Hepatocyte (in vitro differentiated cells): ENCODE data around the gene TSPAN15. TPM values are rescaled to one million over a fixed set of nuclear protein-coding genes. Genes with fewer than 3 reads are reported as not detected.

Experiments
- DNase-seq: peaks from one replicate; pipeline ENCODE4 v3.0.0-alpha.2; 2016; ENCODE audit warnings: low spot score
- H2AFZ ChIP-seq: fragments of 200-600 bp; sonication (generic); 2 replicates; pipeline ENCODE4 v1.6.0; 2016; ENCODE audit warnings: antibody characterized with exemption, mild to moderate bottlenecking
- H3K27ac ChIP-seq: fragments of 200-600 bp; sonication (generic); 2 replicates; pipeline ENCODE4 v1.5.1; 2016; ENCODE audit warnings: mild to moderate bottlenecking
- H3K27me3 ChIP-seq: fragments of 200-600 bp; sonication (generic); 2 replicates; pipeline ENCODE4 v1.6.1; 2016
- H3K36me3 ChIP-seq: fragments of 200-600 bp; sonication (generic); replicated peaks from 2 replicates; pipeline ENCODE4 v1.5.1; 2016; ENCODE audit warnings: low read depth; ENCODE audit not compliant: insufficient read depth
- H3K4me1 ChIP-seq: fragments of 200-600 bp; sonication (generic); 2 replicates; pipeline ENCODE4 v1.5.1; 2016; ENCODE audit warnings: mild to moderate bottlenecking, moderate library complexity; ENCODE audit not compliant: insufficient read depth
- H3K4me2 ChIP-seq: fragments of 200-600 bp; sonication (generic); 2 replicates; pipeline ENCODE4 v1.6.0; 2016
- H3K4me3 ChIP-seq: fragments of 200-600 bp; sonication (generic); 2 replicates; pipeline ENCODE4 v1.5.1; 2016; ENCODE audit warnings: mild to moderate bottlenecking
- H3K79me2 ChIP-seq: fragments of 200-600 bp; sonication (generic); 2 replicates; pipeline ENCODE4 v1.6.0; 2017; ENCODE audit warnings: mild to moderate bottlenecking
- H3K9me2 ChIP-seq: fragments of 200-600 bp; sonication (generic); replicated peaks from 2 replicates; pipeline ENCODE4 v1.6.0; 2017; ENCODE audit warnings: mild to moderate bottlenecking; ENCODE audit not compliant: insufficient read depth
- H3K9me3 ChIP-seq: fragments of 200-600 bp; sonication (generic); 2 replicates; pipeline ENCODE4 v1.5.1; 2016; ENCODE audit warnings: low read depth, mild to moderate bottlenecking
- H4K20me1 ChIP-seq: fragments of 200-600 bp; sonication (generic); 2 replicates; pipeline ENCODE4 v1.6.0; 2016; ENCODE audit warnings: mild to moderate bottlenecking; ENCODE audit not compliant: insufficient read depth, poor library complexity, severe bottlenecking
- CTCF ChIP-seq: fragments of 200-600 bp; sonication (generic); IDR thresholded peaks from 2 replicates; pipeline ENCODE4 v1.5.1; 2016; ENCODE audit warnings: antibody characterized with exemption, mild to moderate bottlenecking; ENCODE audit not compliant: poor library complexity
- EZH2 ChIP-seq: fragments of 200-600 bp; sonication (generic); IDR thresholded peaks from 2 replicates; pipeline ENCODE4 v1.6.1; 2016; ENCODE audit warnings: antibody characterized with exemption, mild to moderate bottlenecking, borderline replicate concordance
- EZH2phosphoT487 ChIP-seq: fragments of 200-600 bp; sonication (generic); IDR thresholded peaks from one replicate; pipeline ENCODE4 v1.6.1; 2018; ENCODE audit warnings: antibody characterized with exemption, mild to moderate bottlenecking, low read depth, moderate library complexity; ENCODE audit not compliant: unreplicated experiment, severe bottlenecking
- WGBS: methylation state at CpG from one replicate; pipeline ENCODE4 v1.1.6; 2016; ENCODE audit warnings: low lambda C conversion rate; ENCODE audit errors: missing lambda C conversion rate; 5-methylcytosine and 5-hydroxymethylcytosine counted together
- polyA plus RNA-seq: library from polyadenylated mRNA; unstranded; fragments of >200 nt; fragmentation: Nextera tagmentation; extraction: Ambion mirVana; gene quantifications from 2 replicates; pipeline ENCODE4 v1.2.1, GENCODE V29; 2016
- total RNA-seq: library from RNA; depleted of rRNA; stranded (reverse); fragments of >200 nt; gene quantifications from 2 replicates; pipeline ENCODE4 v1.2.3, GENCODE V29; 2014

The TSPAN15 gene
- total and polyA plus RNA-seq, 2 experiments from 2014 or later = 29.0 to 66.4 TPM

- H3K4me1 ChIP-seq = peaks cover 25% of the 10 kb centered on the region
- H3K79me2 ChIP-seq = peaks cover 2% of the 10 kb centered on the region
- H2AFZ ChIP-seq = no peak overlapping the region
- no peaks in the 10 kb centered on the region for H3K27me3 ChIP-seq
- H3K27ac ChIP-seq = no peak overlapping the region
- H3K36me3 ChIP-seq = no peaks in the 10 kb centered on the region
- no peaks in the 10 kb centered on the region for H4K20me1 ChIP-seq
- DNase-seq = no peak
- WGBS = 93% methylated on average over 8 of the region's 8 CpGs
- no peak overlapping the region for H3K4me3 ChIP-seq
- no peaks in the 10 kb centered on the region for H3K9me2 ChIP-seq
- H3K4me2 ChIP-seq = no peak overlapping the region
- no peaks in the 10 kb centered on the region for H3K9me3 ChIP-seq
- TF ChIP-seq EZH2phosphoT487 = no peak
- TF ChIP-seq EZH2 = no peak
- no peak for TF ChIP-seq CTCF
These were observed 26.8 kb downstream of the TSPAN15 start for GRCh38 chr10:69477968-69478597.

GRCh38 chr10:69479240-69480067 lies 28.2 kb downstream of the TSPAN15 start:
- Histone ChIP-seq H3K4me3 (no peak overlapping the region), H3K79me2 (peaks cover 2% of the 10 kb centered on the region), H3K27ac (peak overlapping the region; percentile 78), H3K9me3 (no peaks in the 10 kb centered on the region), H3K36me3 (no peaks in the 10 kb centered on the region), H2AFZ (no peak overlapping the region), H4K20me1 (no peaks in the 10 kb centered on the region), H3K27me3 (no peaks in the 10 kb centered on the region), H3K4me2 (no peak overlapping the region), H3K9me2 (no peaks in the 10 kb centered on the region), H3K4me1 (peaks cover 21% of the 10 kb centered on the region)
- TF ChIP-seq EZH2phosphoT487 = no peak
- DNase-seq = no peak
- 67% methylated on average over 7 of the region's 7 CpGs for WGBS

- H3K4me2 ChIP-seq = no peak overlapping the region
- TF ChIP-seq EZH2phosphoT487 (no peak), EZH2 (no peak), CTCF (no peak)
- H3K79me2 ChIP-seq = peaks cover 2% of the 10 kb centered on the region
These were observed 28.8 kb downstream of the TSPAN15 start for GRCh38 chr10:69480068-69480412.

GRCh38 chr10:69481305-69481704 lies 30.0 kb downstream of the TSPAN15 start:
- H3K4me2 ChIP-seq = no peak overlapping the region
- no peak for DNase-seq

More at GRCh38 chr10:69480068-69480412, 28.8 kb downstream of the TSPAN15 start:
- WGBS = 75% methylated on average over 1 of the region's 1 CpG
- H3K9me3 ChIP-seq = no peaks in the 10 kb centered on the region
- H3K4me1 ChIP-seq = peaks cover 21% of the 10 kb centered on the region
- no peaks in the 10 kb centered on the region for H3K36me3 ChIP-seq
- H3K4me3 ChIP-seq = no peak overlapping the region
- no peak for DNase-seq
- H3K9me2 ChIP-seq = no peaks in the 10 kb centered on the region
- peak overlapping the region; percentile 78 for H3K27ac ChIP-seq
- no peak overlapping the region for H2AFZ ChIP-seq
- no peaks in the 10 kb centered on the region for H4K20me1 ChIP-seq
- H3K27me3 ChIP-seq = no peaks in the 10 kb centered on the region

More at GRCh38 chr10:69481305-69481704, 30.0 kb downstream of the TSPAN15 start:
- H3K4me3 ChIP-seq = no peak overlapping the region
- H3K27me3 ChIP-seq = no peaks in the 10 kb centered on the region
- no peaks in the 10 kb centered on the region for H3K9me3 ChIP-seq
- H3K79me2 ChIP-seq = peaks cover 2% of the 10 kb centered on the region
- 79% methylated on average over 6 of the region's 6 CpGs for WGBS
- no peaks in the 10 kb centered on the region for H3K9me2 ChIP-seq
- peak overlapping the region; percentile 78 for H3K27ac ChIP-seq
- TF ChIP-seq EZH2 (no peak), EZH2phosphoT487 (no peak), CTCF (no peak)
- no peaks in the 10 kb centered on the region for H4K20me1 ChIP-seq
- no peak overlapping the region for H2AFZ ChIP-seq
- peaks cover 21% of the 10 kb centered on the region for H3K4me1 ChIP-seq
- H3K36me3 ChIP-seq = no peaks in the 10 kb centered on the region
